Renal cortex interstitium (tissue), 11 donors: ENCODE measurements around the gene RBM28. TPM values are rescaled to one million over a fixed set of nuclear protein-coding genes. Genes with fewer than 3 reads are reported as not detected.
A peak's percentile ranks its signal among the peaks of the same experiment; 100 is the strongest.

Experiments used
- DNase-seq, 11 donors: peaks; one replicate each; pipeline ENCODE4 v3.0.0-alpha.2; 2013; ENCODE audit warnings: low read depth in 9 of 11, low spot score in 4 of 11; ENCODE audit errors: extremely low read depth in 1 of 11
- polyA plus RNA-seq, 3 donors: library from polyadenylated mRNA; unstranded; fragments of 120-200 nt; gene quantifications; one replicate each; pipeline ENCODE4 v1.2.1, GENCODE V29; 2013; ENCODE audit not compliant: insufficient read length in 3 of 3

The RBM28 gene
- polyA plus RNA-seq, 3 donors, result 40.3 to 55.6 (median 45.7) TPM

GRCh38 chr7:128270826-128271272 is 72.9 kb downstream of the RBM28 start:
- no peak for DNase-seq

- no peak for DNase-seq
These were observed 75.5 kb downstream of the RBM28 start for GRCh38 chr7:128268233-128268632.

- DNase-seq, result no peak
These were observed 76.1 kb downstream of the RBM28 start for GRCh38 chr7:128267595-128267924.

GRCh38 chr7:128266883-128267594 is 76.7 kb downstream of the RBM28 start:
- DNase-seq, result peak in 2 of 11 donors; percentile 28 to 29

GRCh38 chr7:128266529-128266882 is 77.2 kb downstream of the RBM28 start:
- no peak for DNase-seq

GRCh38 chr7:128265906-128266300 is 77.8 kb downstream of the RBM28 start:
- no peak for DNase-seq

- DNase-seq, result no peak
These were observed 78.4 kb downstream of the RBM28 start for GRCh38 chr7:128265156-128265905.

- DNase-seq, result no peak
These were observed 79.2 kb downstream of the RBM28 start for GRCh38 chr7:128264477-128264876.

GRCh38 chr7:128263420-128263819 is 80.3 kb downstream of the RBM28 start:
- no peak for DNase-seq

- no peak for DNase-seq
These were observed 81.3 kb downstream of the RBM28 start for GRCh38 chr7:128262273-128263028.

GRCh38 chr7:128260069-128260795 is 83.5 kb downstream of the RBM28 start:
- DNase-seq, result no peak

GRCh38 chr7:128259131-128260061 is 84.3 kb downstream of the RBM28 start:
- peak in 1 of 11 donors; percentile 22 for DNase-seq

GRCh38 chr7:128257458-128257857 is 86.2 kb downstream of the RBM28 start:
- DNase-seq, result no peak

GRCh38 chr7:128255271-128255670 is 88.4 kb downstream of the RBM28 start:
- DNase-seq, result no peak

GRCh38 chr7:128254470-128254869 is 89.2 kb downstream of the RBM28 start:
- DNase-seq, result no peak

GRCh38 chr7:128253701-128254100 is 90.0 kb downstream of the RBM28 start:
- DNase-seq, result no peak

GRCh38 chr7:128251337-128251736 is 92.4 kb downstream of the RBM28 start:
- DNase-seq, result no peak
